H1 (cell line): ENCODE results near the gene ABCG1. TPM values are rescaled to one million over a fixed set of nuclear protein-coding genes. Genes with fewer than 3 reads are reported as not detected.

Experiments used
- CTCF ChIA-PET: fragments of 300-600 bp; sonication (Branson Sonifier 250); formaldehyde crosslinking; loops from one replicate; lab custom pipeline; 2021; ENCODE audit not compliant: partially characterized antibody; lab: Charles Lee
- POLR2A ChIA-PET: fragments of 300-600 bp; sonication (Branson Sonifier 250); formaldehyde crosslinking; loops from one replicate; lab custom pipeline; 2021; ENCODE audit warnings: inconsistent platforms; ENCODE audit not compliant: partially characterized antibody; lab: Charles Lee
- DNase-seq, 2 experiments: peaks; one replicate each; pipeline versions ENCODE4 v3.0.0 to v3.0.0-alpha.2; 2010 to 2022; ENCODE audit warnings: low spot score in 2 of 2, low read depth in 1 of 2, mixed read lengths in 1 of 2
- FAIRE-seq: peaks from 2 replicates; lab custom pipeline; 2011; peaks lifted over from hg19 to GRCh38; lab: Jason Lieb, UNC
- H2AFZ ChIP-seq: 2 replicates; pipeline ENCODE4 v1.8.1; 2012; ENCODE audit warnings: low read length, inconsistent platforms
- H2AK5ac ChIP-seq: 2 replicates; pipeline ENCODE4 v1.6.1; 2013; ENCODE audit warnings: low read depth, low read length
- H2BK120ac ChIP-seq: replicated peaks from 2 replicates; pipeline ENCODE3; 2013; ENCODE audit warnings: low read depth, low read length, inconsistent platforms
- H2BK12ac ChIP-seq: 2 replicates; pipeline ENCODE4 v1.6.1; 2013; ENCODE audit warnings: low read depth, low read length
- H2BK15ac ChIP-seq: 2 replicates; pipeline ENCODE4 v1.6.1; 2013; ENCODE audit warnings: low read length
- H2BK20ac ChIP-seq: 2 replicates; pipeline ENCODE4 v1.6.1; 2013; ENCODE audit warnings: low read length
- H2BK5ac ChIP-seq: 2 replicates; pipeline ENCODE4 v1.6.1; 2013; ENCODE audit warnings: low read depth, low read length
- H3K14ac ChIP-seq: 2 replicates; pipeline ENCODE4 v1.6.1; 2013; ENCODE audit warnings: inconsistent platforms; ENCODE audit not compliant: insufficient read length
- H3K18ac ChIP-seq: 2 replicates; pipeline ENCODE4 v1.6.1; 2013; ENCODE audit warnings: low read length; ENCODE audit errors: extremely low read depth
- H3K23ac ChIP-seq: 2 replicates; pipeline ENCODE4 v1.6.1; 2013; ENCODE audit warnings: inconsistent platforms; ENCODE audit not compliant: insufficient read length
- H3K23me2 ChIP-seq: 2 replicates; pipeline ENCODE4 v1.6.1; 2013; ENCODE audit warnings: low read depth, low read length
- H3K27ac ChIP-seq: 2 replicates; pipeline ENCODE4 v1.6.1; 2011; ENCODE audit warnings: low read depth, low read length, inconsistent platforms
- H3K27me3 ChIP-seq, 4 experiments: replicated peaks in 1 of 4; 1 replicate in 1 of 4; 2 replicates in 3 of 4; pipeline versions ENCODE4 v1.6.1 to v1.8.1; 2011 to 2013; ENCODE audit warnings: low read length in 3 of 4, mild to moderate bottlenecking in 3 of 4, inconsistent platforms in 2 of 4, mixed read lengths in 2 of 4, moderate library complexity in 1 of 4; ENCODE audit not compliant: control insufficient read depth in 3 of 4, insufficient read depth in 3 of 4; ENCODE audit errors: extremely low read depth in 1 of 4
- H3K36me3 ChIP-seq, 4 experiments: 2 replicates each; pipeline versions ENCODE4 v1.6.1 to v1.8.1; 2011 to 2013; ENCODE audit warnings: mild to moderate bottlenecking in 4 of 4, low read length in 3 of 4, moderate library complexity in 2 of 4, control low read depth in 1 of 4, inconsistent platforms in 1 of 4; ENCODE audit not compliant: insufficient read depth in 4 of 4, control insufficient read depth in 2 of 4
- H3K4ac ChIP-seq: replicated peaks from 2 replicates; pipeline ENCODE3; 2013; ENCODE audit warnings: low read length, low read depth, mixed read lengths, inconsistent platforms; ENCODE audit not compliant: insufficient read length
- H3K4me1 ChIP-seq, 4 experiments: replicated peaks in 1 of 4; 1 replicate in 1 of 4; 2 replicates in 3 of 4; pipeline versions ENCODE4 v1.6.1 to v1.8.1; 2011 to 2013; ENCODE audit warnings: low read length in 3 of 4, inconsistent platforms in 2 of 4, mixed read lengths in 1 of 4; ENCODE audit not compliant: insufficient read depth in 4 of 4, control insufficient read depth in 3 of 4
- H3K4me2 ChIP-seq, 2 experiments: 2 replicates each; pipeline versions ENCODE4 v1.6.1 to v1.8.1; 2011 to 2013; ENCODE audit warnings: low read depth in 2 of 2, low read length in 2 of 2, control low read depth in 1 of 2, inconsistent platforms in 1 of 2, mild to moderate bottlenecking in 1 of 2; ENCODE audit not compliant: insufficient read depth in 1 of 2
- H3K4me3 ChIP-seq, 4 experiments: fragments of 200-600, 300-600 bp in 1 of 4; sonication (generic), shearing (Covaris generic), sonication (Bioruptor Twin) in 1 of 4; 2 replicates each; pipeline versions ENCODE4 v1.5.1 to v1.8.1; 2011 to 2016; ENCODE audit warnings: low read length in 4 of 4, low read depth in 3 of 4, control low read depth in 2 of 4, inconsistent platforms in 2 of 4, mild to moderate bottlenecking in 2 of 4, mixed read lengths in 1 of 4, moderate library complexity in 1 of 4; ENCODE audit not compliant: insufficient read depth in 2 of 4; ENCODE audit errors: extremely low read depth in 1 of 4
- H3K56ac ChIP-seq: replicated peaks from 2 replicates; pipeline ENCODE3; 2013; ENCODE audit warnings: low read depth, mild to moderate bottlenecking, mixed read lengths, low read length, inconsistent platforms; ENCODE audit not compliant: insufficient read length
- H3K79me1 ChIP-seq: 2 replicates; pipeline ENCODE4 v1.6.1; 2013; ENCODE audit warnings: low read depth, low read length, control low read depth
- H3K79me2 ChIP-seq, 2 experiments: 2 replicates each; pipeline versions ENCODE4 v1.6.1 to v1.8.1; 2012 to 2013; ENCODE audit warnings: low read length in 2 of 2, mild to moderate bottlenecking in 2 of 2, inconsistent platforms in 1 of 2; ENCODE audit not compliant: insufficient read depth in 2 of 2, control insufficient read depth in 1 of 2
- H3K9ac ChIP-seq, 4 experiments: replicated peaks in 1 of 4; 1 replicate in 1 of 4; 2 replicates in 3 of 4; pipeline versions ENCODE4 v1.6.1 to v1.8.1; 2011 to 2013; ENCODE audit warnings: low read depth in 3 of 4, low read length in 3 of 4, control low read depth in 2 of 4, mild to moderate bottlenecking in 2 of 4, moderate library complexity in 2 of 4, inconsistent platforms in 1 of 4; ENCODE audit errors: extremely low read depth in 1 of 4
- H3K9me3 ChIP-seq, 2 experiments: 2 replicates each; pipeline versions ENCODE4 v1.6.1 to v1.8.1; 2012 to 2013; ENCODE audit warnings: mild to moderate bottlenecking in 2 of 2, moderate library complexity in 2 of 2, control low read depth in 1 of 2, inconsistent platforms in 1 of 2, low read depth in 1 of 2, low read length in 1 of 2, mixed read lengths in 1 of 2; ENCODE audit not compliant: insufficient read depth in 2 of 2
- H4K20me1 ChIP-seq, 2 experiments: replicated peaks in 1 of 2; 2 replicates each; pipeline versions ENCODE3 to v1.8.1; 2011 to 2013; ENCODE audit warnings: inconsistent platforms in 2 of 2, low read length in 2 of 2, mild to moderate bottlenecking in 1 of 2; ENCODE audit not compliant: insufficient read depth in 2 of 2, control insufficient read depth in 1 of 2
- H4K5ac ChIP-seq: 2 replicates; pipeline ENCODE4 v1.6.1; 2013; ENCODE audit warnings: low read length, low read depth, mixed read lengths, inconsistent platforms; ENCODE audit not compliant: insufficient read length
- H4K8ac ChIP-seq: 2 replicates; pipeline ENCODE4 v1.8.0; 2013; ENCODE audit warnings: mild to moderate bottlenecking, moderate library complexity, low read length, inconsistent platforms; ENCODE audit not compliant: insufficient read depth; ENCODE audit errors: extremely low read depth
- H4K91ac ChIP-seq: replicated peaks from 2 replicates; pipeline ENCODE3; 2013; ENCODE audit warnings: low read length, mixed read lengths, inconsistent platforms; ENCODE audit not compliant: insufficient read length
- CEBPB ChIP-seq: IDR thresholded peaks from 2 replicates; pipeline ENCODE4 v1.6.1; 2012; ENCODE audit warnings: low read depth, low read length
- CHD2 ChIP-seq: IDR thresholded peaks from 2 replicates; pipeline ENCODE4 v1.6.1; 2012; ENCODE audit warnings: low read length, improper control_type of control experiment
- JUN ChIP-seq: IDR thresholded peaks from 2 replicates; pipeline ENCODE4 v1.6.1; 2011; ENCODE audit warnings: low read depth, mild to moderate bottlenecking, improper control_type of control experiment, low read length
- RFX5 ChIP-seq: IDR thresholded peaks from 2 replicates; pipeline ENCODE4 v1.6.1; 2011; ENCODE audit warnings: low read depth, low read length, improper control_type of control experiment, borderline replicate concordance
- whole genome bisulfite sequencing, 2 experiments: shearing (Covaris generic) in 1 of 2; methylation state at CpG; one replicate each; pipeline versions ENCODE4 v1.1.6 to v1.1.7; 2013 to 2015; ENCODE audit warnings: low lambda C conversion rate in 2 of 2, mixed read lengths in 2 of 2, inconsistent platforms in 1 of 2, low coverage in 1 of 2, missing lambda C conversion rate in 1 of 2; ENCODE audit not compliant: insufficient replicate concordance in 2 of 2, insufficient coverage in 1 of 2, insufficient read length in 1 of 2; ENCODE audit errors: extremely low coverage in 1 of 2, missing lambda C conversion rate in 1 of 2; 5-methylcytosine and 5-hydroxymethylcytosine counted together
- polyA plus RNA-seq, 7 experiments: library from polyadenylated mRNA; depleted of rRNA in 3 of 7; stranded (reverse) in 5 of 7; unstranded in 2 of 7; fragments of >200 nt in 5 of 7; fragments of 200-250 nt in 2 of 7; gene quantifications; 1 replicate in 5 of 7; 2 replicates in 1 of 7; 4 replicates in 1 of 7; pipeline versions ENCODE4 v1.2.1 to v1.2.3, GENCODE V29; 2011 to 2013; ENCODE audit warnings: missing spikeins in 2 of 7, mixed read lengths in 2 of 7
- total RNA-seq: library from RNA; stranded (reverse); fragmentation: NEBNext Ultra II Directional; extraction: Animal tissue kit (Norgen Biotek cat#: 25700); gene quantifications from 2 replicates; pipeline ENCODE4 v1.2.1, GENCODE V29; 2021

The ABCG1 gene
- total and polyA plus RNA-seq, 2 of the 8 experiments (the other 6 are each of a cell fraction or from before 2014, with no cell fraction given), result 2.1 to 4.0 TPM

GRCh38 chr21:42301371-42302075, 82.6 kb downstream of the ABCG1 start:
- Histone ChIP-seq H3K4me3 (no peak overlapping the region), H2BK5ac (no peak overlapping the region), H4K5ac (no peak overlapping the region), H3K27ac (no peak overlapping the region), H3K4me2 (no peak overlapping the region), H2BK12ac (no peak overlapping the region), H3K56ac (no peak overlapping the region), H3K36me3 (no peaks in the 10 kb centered on the region), H3K23me2 (no peaks in the 10 kb centered on the region), H3K4ac (no peak overlapping the region), H2BK20ac (no peak overlapping the region), H3K4me1 (no peaks in the 10 kb centered on the region), H2AK5ac (no peak overlapping the region), H2BK120ac (no peak overlapping the region), H3K79me1 (no peaks in the 10 kb centered on the region), H2AFZ (no peak overlapping the region), H3K18ac (no peak overlapping the region), H4K20me1 (no peaks in the 10 kb centered on the region), H4K91ac (no peak overlapping the region), H3K23ac (no peak overlapping the region), H2BK15ac (no peak overlapping the region), H3K9ac (no peak overlapping the region), H3K14ac (no peak overlapping the region), H3K79me2 (no peaks in the 10 kb centered on the region), H4K8ac (no peak overlapping the region), H3K9me3 (no peaks in the 10 kb centered on the region), H3K27me3 (no peaks in the 10 kb centered on the region)
- POLR2A ChIA-PET, result no interaction called here
- DNase-seq, result no peak
- CTCF ChIA-PET, result interaction anchor here (1.2 to 6.5 kb wide), 6 partner anchors 9 to 49 kb away, joined by 3 to 36 read pairs (median 4); no protein-coding TSS in a partner anchor
- FAIRE-seq, result no peak
- WGBS, 2 experiments, result 91% methylated on average over 18 of the region's 20 CpGs; no CpG with 5 or more reads in 1 of the 2 experiments
- no peak for TF ChIP-seq CEBPB
- TF ChIP-seq CHD2, result no peak
- no peak for TF ChIP-seq RFX5
- TF ChIP-seq JUN, result no peak
